A549 (cell line): ENCODE data around the gene COL5A2. TPM values are rescaled to one million over a fixed set of nuclear protein-coding genes. Genes with fewer than 3 reads are reported as not detected.
A peak's percentile ranks its signal among the peaks of the same experiment; 100 is the strongest.

Experiments used
- ATAC-seq, 2 experiments: fragments of 200-7000 bp in 1 of 2; fragments of >200 bp in 1 of 2; cut with Nextera tagmentation in 1 of 2; cut with Tn5 transposase in 1 of 2; 3 replicates each; pipeline versions ENCODE4 v1.8.0 to v1.9.1; 2018 to 2020; ENCODE audit warnings: mild to moderate bottlenecking in 1 of 2, moderate library complexity in 1 of 2
- CTCF ChIA-PET: fragments of 300-600 bp; sonication (Branson Sonifier 250); formaldehyde crosslinking; extraction: SDS; loops from one replicate; lab custom pipeline; 2021; ENCODE audit warnings: antibody characterized with exemption, inconsistent platforms; lab: Yijun Ruan, JAX
- POLR2A ChIA-PET: fragments of 350-600 bp; formaldehyde crosslinking; extraction: SDS; loops from one replicate; lab custom pipeline; 2021; ENCODE audit warnings: antibody characterized with exemption, inconsistent platforms; lab: Yijun Ruan, JAX
- DNase-seq, 2 experiments: peaks; one replicate each; pipeline versions ENCODE4 v3.0.0 to v3.0.0-alpha.2; 2011 to 2016; ENCODE audit warnings: low read depth in 1 of 2, low spot score in 1 of 2
- FAIRE-seq: peaks from 2 replicates; lab custom pipeline; 2011; peaks lifted over from hg19 to GRCh38; lab: Jason Lieb, UNC
- H3K27ac ChIP-seq, 2 experiments: fragments of >200 bp; sonication (Bioruptor Twin); formaldehyde crosslinking; 3 replicates each; pipeline ENCODE4 v1.5.1; 2016 to 2017
- H3K4me1 ChIP-seq: fragments of >200 bp; sonication (Bioruptor Twin); formaldehyde crosslinking; 3 replicates; pipeline ENCODE4 v1.6.1; 2016
- H3K4me2 ChIP-seq: fragments of >200 bp; sonication (Bioruptor Twin); formaldehyde crosslinking; 3 replicates; pipeline ENCODE4 v1.6.1; 2016
- H3K4me3 ChIP-seq: fragments of >200 bp; sonication (Bioruptor Twin); formaldehyde crosslinking; 3 replicates; pipeline ENCODE4 v1.5.1; 2016
- H3K9me3 ChIP-seq: fragments of >200 bp; sonication (Bioruptor Twin); formaldehyde crosslinking; 3 replicates; pipeline ENCODE4 v1.6.1; 2016
- CEBPB ChIP-seq, 2 experiments: fragments of >200 bp in 1 of 2; sonication (Bioruptor Twin) in 1 of 2; formaldehyde crosslinking in 1 of 2; IDR thresholded peaks; 2 replicates each; pipeline ENCODE4 v1.6.1; 2012 to 2016
- FOSL2 ChIP-seq, 2 experiments: fragments of 450-650 bp in 1 of 2; fragments of >200 bp in 1 of 2; sonication (Bioruptor Twin) in 1 of 2; formaldehyde crosslinking; IDR thresholded peaks; 2 replicates each; pipeline versions ENCODE4 v1.5.0 to v1.6.1; 2016 to 2020; ENCODE audit warnings: mild to moderate bottlenecking in 1 of 2, moderate library complexity in 1 of 2
- GATA3 ChIP-seq: IDR thresholded peaks from 2 replicates; pipeline ENCODE4 v1.6.1; 2012; ENCODE audit warnings: borderline replicate concordance
- HOXB13 ChIP-seq: fragments of 250-450 bp; sonication (Bioruptor Pico); IDR thresholded peaks from 2 replicates; pipeline ENCODE4 v1.5.0; 2020; ENCODE audit warnings: low read depth, mild to moderate bottlenecking, moderate library complexity
- KDM1A ChIP-seq: fragments of 200-600 bp; sonication (generic); IDR thresholded peaks from 2 replicates; pipeline ENCODE4 v1.6.1; 2016; ENCODE audit warnings: low read depth, mild to moderate bottlenecking
- MAFK ChIP-seq: fragments of 450-650 bp; IDR thresholded peaks from 2 replicates; pipeline ENCODE4 v1.6.1; 2014; ENCODE audit not compliant: partially characterized antibody
- MAZ ChIP-seq: fragments of 150-350 bp; IDR thresholded peaks from 2 replicates; pipeline ENCODE4 v1.6.1; 2014; ENCODE audit warnings: antibody characterized with exemption, low read depth, low read length, borderline replicate concordance
- RCOR1 ChIP-seq: fragments of 150-350 bp; IDR thresholded peaks from 2 replicates; pipeline ENCODE4 v1.6.1; 2014; ENCODE audit warnings: antibody characterized with exemption, low read length, low read depth
- WGBS: methylation state at CpG from one replicate; pipeline ENCODE4 v1.1.6; 2017; ENCODE audit errors: missing lambda C conversion rate; 5-methylcytosine and 5-hydroxymethylcytosine counted together
- polyA plus RNA-seq, 4 experiments: library from polyadenylated mRNA; depleted of rRNA in 3 of 4; stranded (reverse); fragments of >200 nt; fragmentation: RNase III in 1 of 4; extraction: RNeasy Plus Mini Kit Qiagen cat#74134 plus additional on column Dnase treatment in 1 of 4; gene quantifications; 2 replicates in 3 of 4; 3 replicates in 1 of 4; pipeline ENCODE4 v1.2.3, GENCODE V29; 2011 to 2017
- TF ChIP-seq, protein P1 (sequence below): fragments of 150-350 bp; IDR thresholded peaks from 2 replicates; pipeline ENCODE4 v1.6.1; 2014; ENCODE audit warnings: low read depth, mild to moderate bottlenecking, low read length
- TF ChIP-seq, protein P2 (sequence below): fragments of 250-450 bp; sonication (Bioruptor Pico); IDR thresholded peaks from 2 replicates; pipeline ENCODE4 v1.5.0; 2020; ENCODE audit warnings: low read depth, mild to moderate bottlenecking, moderate library complexity

Gene COL5A2
- polyA plus RNA-seq, 2 of the 4 experiments (the other 2 are of a cell fraction), result 152 to 215 TPM

DNA sequence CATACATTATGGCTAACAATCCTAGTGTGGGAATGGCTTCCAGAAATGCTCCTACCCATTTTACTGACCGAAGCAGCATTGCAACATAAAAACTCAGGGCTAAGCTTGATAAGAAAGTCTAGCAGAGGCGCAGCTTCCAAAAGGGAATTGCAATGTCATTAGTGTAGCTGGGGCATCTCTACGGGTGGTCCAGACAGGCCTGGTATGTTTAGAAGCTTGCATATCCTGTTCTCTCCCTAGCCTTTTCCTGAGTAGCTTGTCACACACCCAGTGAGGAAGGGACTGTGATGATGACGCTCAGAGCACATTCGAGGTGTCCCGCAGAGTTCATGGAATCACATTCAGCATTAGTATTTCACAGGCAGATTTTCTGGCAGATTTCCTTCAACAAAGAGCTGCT is 38.0 kb upstream of the COL5A2 start:
- WGBS, result 47% methylated on average over 6 of the region's 6 CpGs
- Histone ChIP-seq H3K27ac (peak overlapping the region; percentile 67 to 81), H3K4me2 (peak overlapping the region; percentile 52), H3K4me3 (no peak overlapping the region), H3K9me3 (no peaks in the 10 kb centered on the region)
- ChIA-PET POLR2A (no interaction called here), CTCF (interaction anchor here (0.7 to 1.1 kb wide), 2 partner anchors 70 to 74 kb away, joined by 3 to 5 read pairs; no protein-coding TSS in a partner anchor)
- ATAC-seq (peak; percentile 75 to 90), FAIRE-seq (no peak)
- no peak for TF ChIP-seq KDM1A
- TF ChIP-seq, protein P1, sequence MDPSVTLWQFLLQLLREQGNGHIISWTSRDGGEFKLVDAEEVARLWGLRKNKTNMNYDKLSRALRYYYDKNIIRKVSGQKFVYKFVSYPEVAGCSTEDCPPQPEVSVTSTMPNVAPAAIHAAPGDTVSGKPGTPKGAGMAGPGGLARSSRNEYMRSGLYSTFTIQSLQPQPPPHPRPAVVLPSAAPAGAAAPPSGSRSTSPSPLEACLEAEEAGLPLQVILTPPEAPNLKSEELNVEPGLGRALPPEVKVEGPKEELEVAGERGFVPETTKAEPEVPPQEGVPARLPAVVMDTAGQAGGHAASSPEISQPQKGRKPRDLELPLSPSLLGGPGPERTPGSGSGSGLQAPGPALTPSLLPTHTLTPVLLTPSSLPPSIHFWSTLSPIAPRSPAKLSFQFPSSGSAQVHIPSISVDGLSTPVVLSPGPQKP, result no peak
- no peak for TF ChIP-seq FOSL2 (IDR thresholded peaks at IDR 0.05)
- TF ChIP-seq FOSL2 (CRISPR knock-in tag; IDR thresholded peaks at IDR 0.05), result peak; percentile 45
- peak; percentile 19 to 88; a peak in 3 of 4 replicates for TF ChIP-seq CEBPB (IDR thresholded peaks at IDR 0.05)
- TF ChIP-seq GATA3, result peak; percentile 63; the same call in 1 of the 2 replicates
- TF ChIP-seq MAFK, result peak; percentile 67
- TF ChIP-seq, all 56 proteins: peak for 4
- peak in 1 of 2 experiments; percentile 93 for DNase-seq
- peaks cover 76% of the 10 kb centered on the region for H3K4me1 ChIP-seq

DNA sequence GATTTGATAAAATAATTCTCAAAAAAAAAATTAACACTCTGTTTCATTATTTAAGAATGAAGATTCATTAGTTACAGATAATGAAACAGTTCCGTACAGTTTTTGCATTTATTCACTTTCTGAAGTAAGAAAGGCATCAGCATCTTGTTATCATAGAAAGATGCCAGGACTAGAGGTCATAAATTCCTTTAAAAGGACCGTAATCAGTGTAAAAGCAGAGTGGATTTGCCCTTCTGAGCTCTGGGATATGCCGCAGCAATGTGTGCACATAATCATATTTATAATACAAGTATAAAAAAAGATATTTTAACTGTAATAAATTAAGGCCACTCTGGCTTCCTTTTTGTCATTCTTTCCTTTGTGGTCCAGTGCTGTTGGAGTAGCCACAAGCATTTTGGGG is 37.5 kb upstream of the COL5A2 start:
- no peak for DNase-seq
- ChIA-PET POLR2A (no interaction called here), CTCF (interaction anchor here (1.1 kb wide), 1 partner anchor 73 kb away, joined by 3 read pairs; no protein-coding TSS in a partner anchor)
- peaks cover 73% of the 10 kb centered on the region for H3K4me1 ChIP-seq
- FAIRE-seq, result no peak
- H3K9me3 ChIP-seq, result no peaks in the 10 kb centered on the region
- H3K4me2 ChIP-seq, result peak overlapping the region; percentile 52
- TF ChIP-seq HOXB13 (CRISPR knock-in tag), result 0 out of 2 replicates have a peak, but pooled peaks have one; percentile 1
- no peak for TF ChIP-seq RCOR1
- 62% methylated on average over 3 of the region's 3 CpGs for WGBS
- peak overlapping the region; percentile 67 to 81 for H3K27ac ChIP-seq
- H3K4me3 ChIP-seq, result no peak overlapping the region
- ATAC-seq, result peak in 1 of 2 experiments; percentile 5; a peak in 1 of 6 replicates

- ChIA-PET CTCF (no interaction called here), POLR2A (no interaction called here)
- Histone ChIP-seq H3K4me1 (peaks cover 65% of the 10 kb centered on the region), H3K4me3 (no peak overlapping the region), H3K27ac (peak overlapping the region; percentile 8 to 50; a peak in 3 of 6 replicates), H3K9me3 (no peaks in the 10 kb centered on the region), H3K4me2 (no peak overlapping the region)
- DNase-seq (no peak), FAIRE-seq (no peak), ATAC-seq (no peak)
- WGBS, result 92% methylated on average over 2 of the region's 2 CpGs
- TF ChIP-seq, protein P2, sequence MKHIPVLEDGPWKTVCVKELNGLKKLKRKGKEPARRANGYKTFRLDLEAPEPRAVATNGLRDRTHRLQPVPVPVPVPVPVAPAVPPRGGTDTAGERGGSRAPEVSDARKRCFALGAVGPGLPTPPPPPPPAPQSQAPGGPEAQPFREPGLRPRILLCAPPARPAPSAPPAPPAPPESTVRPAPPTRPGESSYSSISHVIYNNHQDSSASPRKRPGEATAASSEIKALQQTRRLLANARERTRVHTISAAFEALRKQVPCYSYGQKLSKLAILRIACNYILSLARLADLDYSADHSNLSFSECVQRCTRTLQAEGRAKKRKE, result no peak
- TF ChIP-seq HOXB13 (CRISPR knock-in tag), result no peak
- no peak for TF ChIP-seq KDM1A
These were observed 34.9 kb upstream of the COL5A2 start for GRCh38 chr2:189214484-189214883.

DNA sequence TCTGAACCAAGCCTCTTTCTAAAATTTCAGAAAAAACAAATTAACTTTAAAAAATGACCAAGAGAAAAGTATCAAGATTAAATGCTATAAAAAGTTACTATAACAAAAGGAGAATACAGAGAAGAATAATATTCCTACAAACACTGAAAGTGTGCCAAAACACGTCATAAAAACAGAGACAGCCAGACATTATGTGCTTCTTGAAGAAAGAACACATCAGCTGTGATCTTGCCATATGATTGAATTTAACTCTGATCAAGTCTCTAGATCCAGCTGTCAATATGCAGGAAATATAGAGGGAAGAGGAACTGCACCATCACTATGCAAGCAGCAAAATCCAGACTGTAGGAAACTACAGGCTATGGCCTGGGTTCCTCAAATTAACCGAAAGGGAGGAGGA is 33.7 kb upstream of the COL5A2 start:
- no peak for DNase-seq
- Histone ChIP-seq H3K4me3 (no peak overlapping the region), H3K27ac (peak overlapping the region; percentile 88 to 95), H3K9me3 (no peaks in the 10 kb centered on the region), H3K4me1 (peaks cover 72% of the 10 kb centered on the region), H3K4me2 (peak overlapping the region; percentile 19; the same call in 1 of the 3 replicates)
- ChIA-PET POLR2A (no interaction called here), CTCF (interaction anchor here (1.1 to 2.1 kb wide), 2 partner anchors 61 to 74 kb away, joined by 3 to 5 read pairs; no protein-coding TSS in a partner anchor)
- TF ChIP-seq MAZ, result no peak
- WGBS, result 60% methylated on average over 2 of the region's 2 CpGs
- no peak for FAIRE-seq
- ATAC-seq, result no peak
